Chondrocyte (in vitro differentiated cells): ENCODE data around the gene HOXA7. TPM values are rescaled to one million over a fixed set of nuclear protein-coding genes. Genes with fewer than 3 reads are reported as not detected.

ENCODE experiments used
- DNase-seq: peaks from one replicate; pipeline ENCODE4 v3.0.0; 2021; ENCODE audit warnings: mixed read lengths, low spot score
- H3K27ac Mint-ChIP-seq: one replicate; pipeline ENCODE4 v1.8.0; 2021; ENCODE audit warnings: mild to moderate bottlenecking, moderate library complexity, mixed read lengths; ENCODE audit not compliant: unreplicated experiment
- H3K27me3 Mint-ChIP-seq: 2 replicates; pipeline ENCODE4 v1.8.0; 2021; ENCODE audit warnings: low read depth, mixed read lengths
- H3K36me3 Mint-ChIP-seq: 2 replicates; pipeline ENCODE4 v1.8.0; 2021; ENCODE audit warnings: low read depth, mixed read lengths
- H3K4me1 Mint-ChIP-seq: 2 replicates; pipeline ENCODE4 v1.8.0; 2021; ENCODE audit warnings: low read depth, mild to moderate bottlenecking, mixed read lengths
- H3K4me3 Mint-ChIP-seq: one replicate; pipeline ENCODE4 v1.8.0; 2021; ENCODE audit warnings: mild to moderate bottlenecking, moderate library complexity, mixed read lengths; ENCODE audit not compliant: unreplicated experiment
- H3K9me3 Mint-ChIP-seq: 2 replicates; pipeline ENCODE4 v1.8.0; 2021; ENCODE audit warnings: low read depth, mixed read lengths
- CTCF ChIP-seq: fragments of 200-600 bp; sonication (generic); IDR thresholded peaks from 2 replicates; pipeline ENCODE4 v1.5.0; 2021; ENCODE audit warnings: antibody characterized with exemption, mild to moderate bottlenecking, moderate library complexity
- total RNA-seq: library from RNA; stranded (reverse); gene quantifications from 3 replicates; pipeline ENCODE4 v1.2.1, GENCODE V29; 2021

HOXA7 gene
- total RNA-seq, 1 donor from 2014 or later: not detected

DNA sequence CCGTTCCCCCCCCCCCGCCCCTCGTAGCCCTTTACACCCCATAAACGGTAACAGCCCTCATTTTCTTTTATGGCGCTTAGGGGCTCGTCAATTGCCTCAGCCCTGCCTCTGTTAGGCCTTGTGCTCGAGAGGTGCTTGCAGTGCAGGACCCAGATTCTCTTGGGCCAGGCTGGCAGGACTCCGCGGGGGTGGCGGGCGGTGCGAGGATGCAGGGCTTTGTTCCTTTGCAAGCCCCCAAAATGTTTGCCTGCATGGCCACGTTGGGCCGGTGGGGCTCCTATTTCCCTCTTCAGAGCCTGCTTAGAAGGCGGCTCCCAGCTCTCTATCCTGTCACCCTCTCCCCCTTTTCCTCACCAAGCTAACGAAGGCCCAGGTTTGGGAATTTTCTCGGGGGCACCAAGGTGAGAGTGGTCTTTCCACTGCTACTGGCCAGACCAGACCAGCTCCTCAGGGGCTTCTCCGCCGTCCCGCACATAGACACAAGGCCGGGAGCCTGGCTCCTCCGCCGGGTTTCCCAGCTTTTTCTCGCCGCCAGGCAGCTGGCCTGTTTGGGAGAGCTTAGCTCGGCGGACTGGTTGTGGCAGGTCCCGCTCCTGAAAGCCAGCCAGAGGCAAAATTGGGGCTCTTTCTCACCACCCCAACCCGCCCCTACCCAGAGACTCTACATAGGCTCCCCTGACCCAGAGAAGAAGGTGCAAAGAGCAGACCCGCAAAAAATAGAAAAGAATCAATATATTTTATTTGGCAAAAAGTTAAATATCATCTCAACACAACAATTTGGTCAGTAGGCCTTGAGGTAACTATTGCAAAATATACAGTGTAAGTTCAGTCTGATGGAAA lies 5.5 kb upstream of the HOXA7 start:
- no peak for TF ChIP-seq CTCF
- H3K4me3 Mint-ChIP-seq: no peak overlapping the region
- peaks cover 73% of the 10 kb centered on the region for H3K27me3 Mint-ChIP-seq
- H3K27ac Mint-ChIP-seq: no peak overlapping the region
- H3K9me3 Mint-ChIP-seq: peaks cover 4% of the 10 kb centered on the region
- peaks cover 6% of the 10 kb centered on the region for H3K4me1 Mint-ChIP-seq
- peaks cover 4% of the 10 kb centered on the region for H3K36me3 Mint-ChIP-seq
- peak; percentile 68 for DNase-seq

- Mint-ChIP-seq H3K27me3 (peaks cover 71% of the 10 kb centered on the region), H3K36me3 (peaks cover 4% of the 10 kb centered on the region), H3K4me3 (peak overlapping the region; percentile 69), H3K9me3 (peaks cover 4% of the 10 kb centered on the region), H3K4me1 (peaks cover 9% of the 10 kb centered on the region), H3K27ac (no peak overlapping the region)
- TF ChIP-seq CTCF: no peak
- peak; percentile 49 for DNase-seq
Measured at GRCh38 chr7:27161214-27161720, 4.8 kb upstream of the HOXA7 start.

GRCh38 chr7:27160546-27161213 lies 4.2 kb upstream of the HOXA7 start:
- peaks cover 4% of the 10 kb centered on the region for H3K36me3 Mint-ChIP-seq
- no peak overlapping the region for H3K27ac Mint-ChIP-seq
- peaks cover 8% of the 10 kb centered on the region for H3K4me1 Mint-ChIP-seq
- peak; percentile 94 for DNase-seq
- H3K27me3 Mint-ChIP-seq: peaks cover 70% of the 10 kb centered on the region
- peak; percentile 100 for TF ChIP-seq CTCF
- peak overlapping the region; percentile 69 for H3K4me3 Mint-ChIP-seq
- peaks cover 4% of the 10 kb centered on the region for H3K9me3 Mint-ChIP-seq

GRCh38 chr7:27160145-27160545 lies 3.7 kb upstream of the HOXA7 start:
- Mint-ChIP-seq H3K36me3 (peaks cover 4% of the 10 kb centered on the region), H3K27me3 (peaks cover 73% of the 10 kb centered on the region), H3K4me1 (peaks cover 10% of the 10 kb centered on the region), H3K27ac (no peak overlapping the region), H3K9me3 (peaks cover 4% of the 10 kb centered on the region), H3K4me3 (no peak overlapping the region)
- no peak for TF ChIP-seq CTCF
- DNase-seq: peak; percentile 78
